ENCODE measurements around the gene PPM1G.

The PPM1G gene

GRCh38 chr2:27412419-27413152, 3.2 kb upstream of the PPM1G start:
- TF ChIP-seq CTCF (IDR thresholded peaks at IDR 0.05; ENCODE audit: low read length, missing control alignments), result no peak
- DNase-seq (ENCODE audit: low read depth), result no peak
- no peak overlapping the region for H3K4me3 ChIP-seq (replicated peaks; ENCODE audit: low read depth, low read length)

GRCh38 chr2:27408601-27409320, 630 bp downstream of the PPM1G start:
- peak overlapping the region; percentile 92 for H3K4me3 ChIP-seq (replicated peaks; ENCODE audit: low read depth, low read length)
- DNase-seq (ENCODE audit: low read depth), result no peak

GRCh38 chr2:27407798-27408491, 1.4 kb downstream of the PPM1G start:
- peak; percentile 74 for DNase-seq (ENCODE audit: low read depth)
- TF ChIP-seq CTCF (IDR thresholded peaks at IDR 0.05; ENCODE audit: low read length, missing control alignments), result peak; percentile 68
- peak overlapping the region; percentile 92 for H3K4me3 ChIP-seq (replicated peaks; ENCODE audit: low read depth, low read length)

More at GRCh38 chr2:27408601-27409320, 630 bp downstream of the PPM1G start:
- no peak for TF ChIP-seq CTCF (IDR thresholded peaks at IDR 0.05; ENCODE audit: low read length, missing control alignments)

- H3K4me3 ChIP-seq (replicated peaks; ENCODE audit: low read depth, low read length), result no peak overlapping the region
- no peak for DNase-seq (ENCODE audit: low read depth)
- TF ChIP-seq CTCF (IDR thresholded peaks at IDR 0.05; ENCODE audit: low read length, missing control alignments), result no peak
Observed at GRCh38 chr2:27400348-27401135, 8.8 kb downstream of the PPM1G start.

GRCh38 chr2:27398962-27399361, 10.4 kb downstream of the PPM1G start:
- no peak for DNase-seq (ENCODE audit: low read depth)
- TF ChIP-seq CTCF (IDR thresholded peaks at IDR 0.05; ENCODE audit: low read length, missing control alignments), result no peak
- H3K4me3 ChIP-seq (replicated peaks; ENCODE audit: low read depth, low read length), result no peak overlapping the region

- no peak for DNase-seq (ENCODE audit: low read depth)
- no peak overlapping the region for H3K4me3 ChIP-seq (replicated peaks; ENCODE audit: low read depth, low read length)
- TF ChIP-seq CTCF (IDR thresholded peaks at IDR 0.05; ENCODE audit: low read length, missing control alignments), result no peak
Observed at GRCh38 chr2:27393225-27393624, 16.2 kb downstream of the PPM1G start.

Data from fibroblast of pulmonary artery (primary cell).